Transverse colon (tissue), 4 donors: ENCODE measurements around the gene MEIS3. TPM values are rescaled to one million over a fixed set of nuclear protein-coding genes. Genes with fewer than 3 reads are reported as not detected.

ENCODE experiments used
- DNase-seq: peaks from one replicate; pipeline ENCODE4 v3.0.0-alpha.2; 2019
- H3K27ac ChIP-seq, 4 donors: fragments of 200-600 bp; sonication (generic); 2 replicates each; pipeline ENCODE4 v1.5.1; 2016 to 2018; ENCODE audit warnings: inconsistent platforms in 4 of 4
- H3K27me3 ChIP-seq: fragments of 200-600 bp; sonication (generic); 2 replicates; pipeline ENCODE4 v1.5.1; 2017; ENCODE audit warnings: inconsistent platforms
- H3K36me3 ChIP-seq, 4 donors: fragments of 200-600 bp; sonication (generic); 2 replicates each; pipeline ENCODE4 v1.5.1; 2017 to 2019; ENCODE audit warnings: inconsistent platforms in 4 of 4
- H3K4me1 ChIP-seq, 4 donors: fragments of 200-600 bp; sonication (generic); 2 replicates each; pipeline ENCODE4 v1.5.1; 2017 to 2020; ENCODE audit warnings: inconsistent platforms in 4 of 4
- H3K4me3 ChIP-seq, 4 donors: fragments of 200-600 bp; sonication (generic); 1 replicate in 1 of 4; 2 replicates in 3 of 4; pipeline versions ENCODE4 v1.5.1 to v1.6.1; 2017 to 2019; ENCODE audit warnings: inconsistent platforms in 4 of 4
- H3K9me3 ChIP-seq, 2 donors: fragments of 200-600 bp; sonication (generic); 2 replicates each; pipeline ENCODE4 v1.5.1; 2017 to 2019; ENCODE audit warnings: inconsistent platforms in 2 of 2
- EP300 ChIP-seq: sonication (generic); formaldehyde crosslinking; IDR thresholded peaks from one replicate; pipeline ENCODE4 v1.6.1; 2017; ENCODE audit warnings: antibody characterized with exemption, low read depth
- POLR2A ChIP-seq: fragments of 450-650 bp; IDR thresholded peaks from one replicate; pipeline ENCODE4 v1.6.1; 2016; ENCODE audit warnings: antibody characterized with exemption, mild to moderate bottlenecking, moderate library complexity
- POLR2AphosphoS5 ChIP-seq, 3 donors: sonication (generic); formaldehyde crosslinking; IDR thresholded peaks; one replicate each; pipeline ENCODE4 v1.6.1; 2016; ENCODE audit warnings: antibody characterized with exemption in 3 of 3
- WGBS, 2 donors: methylation state at CpG; one replicate each; pipeline ENCODE4 v1.1.5; 2018; ENCODE audit warnings: low coverage in 1 of 2; 5-methylcytosine and 5-hydroxymethylcytosine counted together
- in situ Hi-C, 4 donors: fragments of 200-750 bp; cut with MboI; loops; one replicate each; pipeline versions ENCODE4 v1.15.0 to v1.15.1; 2017; ENCODE audit warnings: low sequenced_read_pairs in 3 of 4, low pct_ligation_motif_present in 1 of 4, low pct_unique_long_range_greater_than_20kb in 1 of 4
- intact Hi-C: fragments of 100-400 bp; cut with DNase I; formaldehyde crosslinking; loops from one replicate; pipeline ENCODE4 v1.15.1; 2023; ENCODE audit warnings: low total_unique reads
- total RNA-seq, 4 donors: library from RNA; depleted of rRNA; stranded (reverse); fragments of >200 nt; gene quantifications; one replicate each; pipeline ENCODE4 v1.1.0, GENCODE V29; 2016
- TF ChIP-seq, protein P1 (sequence below), 5 experiments: fragments of 200-600 bp in 3 of 5; fragments of 450-650 bp in 2 of 5; sonication (generic) in 3 of 5; IDR thresholded peaks; 1 replicate in 2 of 5; 2 replicates in 3 of 5; pipeline ENCODE4 v1.5.1; 2016 to 2017; ENCODE audit warnings: antibody characterized with exemption in 5 of 5, inconsistent platforms in 3 of 5, mild to moderate bottlenecking in 2 of 5, moderate library complexity in 1 of 5

Gene MEIS3
- total RNA-seq, 4 donors from 2014 or later = 2.3 to 56.5 (median 7.1) TPM; not detected in 1

GRCh38 chr19:47428177-47428894 is 9.0 kb upstream of the MEIS3 start:
- Histone ChIP-seq H3K36me3 (no peaks in the 10 kb centered on the region), H3K9me3 (no peaks in the 10 kb centered on the region), H3K27ac (peak overlapping the region; percentile 2 to 66 (median 55)), H3K4me3 (peak overlapping the region in 1 of 4 donors; percentile 6), H3K4me1 (peaks cover 6 to 33% (median 27%) of the 10 kb centered on the region in 4 donors), H3K27me3 (peaks cover 82% of the 10 kb centered on the region)
- intact Hi-C loops (no loop called here), in situ Hi-C loops (loop anchor here in 1 of 4 donors (10.0 kb wide), 1 partner anchor 134 kb away; no protein-coding TSS in a partner anchor)
- 1 to 2% methylated on average over 13 to 27 of the region's 27 CpGs for WGBS, 2 donors
- TF ChIP-seq, protein P1, sequence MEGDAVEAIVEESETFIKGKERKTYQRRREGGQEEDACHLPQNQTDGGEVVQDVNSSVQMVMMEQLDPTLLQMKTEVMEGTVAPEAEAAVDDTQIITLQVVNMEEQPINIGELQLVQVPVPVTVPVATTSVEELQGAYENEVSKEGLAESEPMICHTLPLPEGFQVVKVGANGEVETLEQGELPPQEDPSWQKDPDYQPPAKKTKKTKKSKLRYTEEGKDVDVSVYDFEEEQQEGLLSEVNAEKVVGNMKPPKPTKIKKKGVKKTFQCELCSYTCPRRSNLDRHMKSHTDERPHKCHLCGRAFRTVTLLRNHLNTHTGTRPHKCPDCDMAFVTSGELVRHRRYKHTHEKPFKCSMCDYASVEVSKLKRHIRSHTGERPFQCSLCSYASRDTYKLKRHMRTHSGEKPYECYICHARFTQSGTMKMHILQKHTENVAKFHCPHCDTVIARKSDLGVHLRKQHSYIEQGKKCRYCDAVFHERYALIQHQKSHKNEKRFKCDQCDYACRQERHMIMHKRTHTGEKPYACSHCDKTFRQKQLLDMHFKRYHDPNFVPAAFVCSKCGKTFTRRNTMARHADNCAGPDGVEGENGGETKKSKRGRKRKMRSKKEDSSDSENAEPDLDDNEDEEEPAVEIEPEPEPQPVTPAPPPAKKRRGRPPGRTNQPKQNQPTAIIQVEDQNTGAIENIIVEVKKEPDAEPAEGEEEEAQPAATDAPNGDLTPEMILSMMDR (IDR thresholded peaks at IDR 0.05) = no peak
- TF ChIP-seq POLR2AphosphoS5 (IDR thresholded peaks at IDR 0.05) = no peak
- TF ChIP-seq POLR2A = no peak
- TF ChIP-seq EP300 = no peak
- DNase-seq = peak; percentile 80

DNA sequence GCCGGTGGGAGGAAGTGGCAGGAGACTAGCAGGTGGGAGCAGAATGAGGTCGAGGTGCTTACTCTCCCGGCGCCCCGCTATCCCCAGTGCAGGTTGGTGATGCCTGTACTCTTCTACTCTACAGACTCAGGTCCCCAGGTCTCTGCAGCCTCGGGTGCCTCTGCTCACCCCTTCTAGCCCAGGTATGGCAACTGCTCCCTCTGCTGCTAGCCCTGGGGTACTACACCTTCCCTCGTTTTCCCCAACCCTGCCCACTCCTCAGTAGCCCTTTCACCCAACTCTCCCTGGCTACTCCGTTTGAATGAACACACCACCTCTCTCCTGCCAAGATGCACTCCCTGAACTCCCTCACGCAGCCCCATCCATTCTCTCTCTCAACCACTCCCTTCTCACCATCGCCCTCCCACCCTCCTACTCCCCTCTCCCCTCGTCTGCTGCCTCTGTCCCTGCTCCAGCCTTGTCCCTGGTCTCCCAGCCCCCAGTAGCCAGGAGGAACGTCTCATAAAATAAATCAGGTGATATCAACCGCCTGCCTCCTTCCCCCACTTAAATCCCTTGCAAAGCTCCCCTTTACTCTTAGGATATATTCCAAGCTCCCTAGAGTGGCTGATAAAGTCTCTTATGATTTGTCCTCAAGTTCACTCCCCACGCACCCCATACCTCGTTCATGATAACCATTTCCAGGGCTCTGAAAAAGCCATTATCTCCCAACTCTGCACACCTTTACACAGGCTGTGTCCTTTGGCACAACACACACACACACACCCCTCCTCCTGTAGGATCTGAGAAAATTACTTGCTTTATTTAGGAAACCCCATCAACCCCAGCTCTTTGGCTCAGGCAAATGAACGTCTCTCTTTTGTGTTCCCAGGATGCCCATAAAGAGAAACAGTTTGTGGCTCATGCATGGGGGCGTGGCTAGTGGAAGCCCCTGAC is 8.2 kb upstream of the MEIS3 start:
- in situ Hi-C loops (loop anchor here in 1 of 4 donors (10.0 kb wide), 1 partner anchor 133 kb away; no protein-coding TSS in a partner anchor), intact Hi-C loops (loop anchor here (1.0 kb wide), 1 partner anchor 27 kb away; no protein-coding TSS in a partner anchor)
- no peak overlapping the region for H3K4me3 ChIP-seq
- peaks cover 86% of the 10 kb centered on the region for H3K27me3 ChIP-seq
- 0 to 9% methylated on average over 6 to 17 of the region's 17 CpGs for WGBS, 2 donors
- H3K27ac ChIP-seq = peak overlapping the region; percentile 2 to 66 (median 55)
- DNase-seq = peak; percentile 54
- H3K4me1 ChIP-seq = peaks cover 6 to 33% (median 27%) of the 10 kb centered on the region in 4 donors
- H3K36me3 ChIP-seq = no peaks in the 10 kb centered on the region
- no peaks in the 10 kb centered on the region for H3K9me3 ChIP-seq
- TF ChIP-seq, protein P1 (IDR thresholded peaks at IDR 0.05) = peak; percentile 80 to 91 (median 82)
- TF ChIP-seq POLR2A = no peak

DNA sequence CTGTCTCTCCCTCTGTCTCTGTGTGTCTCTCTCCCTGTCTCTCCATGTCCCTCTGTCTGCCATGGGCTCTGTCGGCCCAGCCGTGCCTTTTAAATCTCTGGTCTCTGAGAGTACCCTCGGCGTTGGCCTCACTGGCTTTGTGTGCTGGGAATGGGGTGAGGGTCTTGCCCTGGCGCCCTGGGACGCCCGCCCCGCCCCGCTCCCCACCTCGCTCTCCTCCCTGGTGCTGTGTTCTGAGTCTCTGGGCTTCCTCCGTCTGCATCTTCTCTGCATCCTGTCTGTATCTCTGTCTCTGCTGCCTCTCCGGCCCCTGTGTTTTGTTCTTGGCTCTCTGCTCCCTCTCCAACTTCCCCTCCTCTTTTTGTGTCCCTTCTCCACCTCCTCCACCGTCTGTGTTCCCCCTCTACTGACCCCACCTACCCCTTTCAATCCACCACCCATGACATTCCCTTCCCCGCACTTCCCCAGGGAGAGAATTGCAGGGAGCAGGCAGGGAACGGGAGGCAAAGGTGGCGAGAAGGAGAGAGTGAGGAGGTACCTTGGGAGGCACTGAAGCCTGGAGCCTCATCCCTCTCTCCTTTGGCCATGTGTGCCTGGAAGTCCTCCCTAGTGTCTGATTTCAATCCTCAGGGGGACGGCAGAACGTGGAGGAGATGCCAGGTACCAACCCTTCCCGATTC is 4.0 kb upstream of the MEIS3 start:
- WGBS, 2 donors = 29 to 30% methylated on average over 2 to 19 of the region's 19 CpGs
- peaks cover 86% of the 10 kb centered on the region for H3K27me3 ChIP-seq

More for the DNA sequence above, 4.0 kb upstream of the MEIS3 start:
- intact Hi-C loops (loop anchor here (5.0 kb wide), 1 partner anchor 666 kb away; no protein-coding TSS in a partner anchor), in situ Hi-C loops (loop anchor here in 2 of 4 donors (10.0 to 25.0 kb wide), 2 partner anchors 129 to 136 kb away; no protein-coding TSS in a partner anchor)
- Histone ChIP-seq H3K36me3 (no peaks in the 10 kb centered on the region), H3K4me3 (no peak overlapping the region), H3K9me3 (no peaks in the 10 kb centered on the region), H3K4me1 (peaks cover 0 to 13% (median 7%) of the 10 kb centered on the region in 4 donors), H3K27ac (no peak overlapping the region)
- TF ChIP-seq EP300 (no peak), POLR2A (no peak), POLR2AphosphoS5 (IDR thresholded peaks at IDR 0.05) (no peak)
- TF ChIP-seq, protein P1 (IDR thresholded peaks at IDR 0.05) = no peak
- no peak for DNase-seq
